DMS79 treated with DMSO at 0.1 percent for 48 hours (cell line): Measurements from ENCODE around the gene NUMB.
A peak's percentile ranks its signal among the peaks of the same experiment; 100 is the strongest.
"Not testable (repeated sequence)": the region's sequence is repeated elsewhere in the genome, so short reads cannot be mapped to it uniquely, and the experiment has no call there.

Experiments used
- DNase-seq: peaks from one replicate; lab custom pipeline; 2025; lab: John Stamatoyannopoulos, UW

Gene NUMB

GRCh38 chr14:73465823-73466532 lies 7.6 kb upstream of the NUMB start:
- no peak for DNase-seq

GRCh38 chr14:73463411-73463810 lies 5.1 kb upstream of the NUMB start:
- no peak for DNase-seq

- DNase-seq, result no peak
Measured at GRCh38 chr14:73462815-73463214, 4.5 kb upstream of the NUMB start.

DNA sequence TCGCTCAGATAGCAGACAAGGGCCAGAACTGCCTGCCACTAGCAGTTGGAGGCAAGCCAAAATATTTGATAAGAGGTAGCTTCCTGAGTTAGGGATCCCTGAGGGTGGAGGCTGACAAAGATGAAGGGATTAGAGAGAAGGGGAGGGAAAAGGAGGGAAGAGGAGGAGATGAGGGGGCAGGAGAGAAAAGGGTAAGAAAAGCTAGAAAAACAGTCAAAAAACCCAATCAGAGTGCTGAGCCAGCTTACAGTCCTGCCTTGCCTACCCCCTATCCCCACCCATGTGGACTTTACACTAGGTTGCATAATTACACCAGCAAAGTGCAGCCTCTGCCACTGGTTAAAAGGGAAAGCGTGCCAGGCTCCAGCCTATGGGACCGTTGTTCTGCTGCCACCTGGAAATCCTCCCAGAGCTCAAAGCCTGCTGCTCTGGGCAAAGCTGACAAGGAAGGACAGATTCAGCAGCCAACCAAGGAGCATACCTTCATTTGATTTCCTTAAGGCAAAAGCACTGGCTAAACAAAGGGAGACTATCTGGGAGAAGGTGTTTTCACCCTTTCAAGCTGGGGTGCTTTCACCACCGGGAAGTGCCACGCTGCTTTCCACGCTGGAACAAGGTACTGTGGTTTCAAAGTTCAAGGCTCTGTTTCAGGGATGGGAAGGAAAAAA lies 3.8 kb upstream of the NUMB start:
- DNase-seq, result peak; percentile 92

GRCh38 chr14:73461478-73462047 lies 3.2 kb upstream of the NUMB start:
- peak; percentile 86 for DNase-seq

GRCh38 chr14:73460691-73461127 lies 2.4 kb upstream of the NUMB start:
- DNase-seq, result peak; percentile 46

DNA sequence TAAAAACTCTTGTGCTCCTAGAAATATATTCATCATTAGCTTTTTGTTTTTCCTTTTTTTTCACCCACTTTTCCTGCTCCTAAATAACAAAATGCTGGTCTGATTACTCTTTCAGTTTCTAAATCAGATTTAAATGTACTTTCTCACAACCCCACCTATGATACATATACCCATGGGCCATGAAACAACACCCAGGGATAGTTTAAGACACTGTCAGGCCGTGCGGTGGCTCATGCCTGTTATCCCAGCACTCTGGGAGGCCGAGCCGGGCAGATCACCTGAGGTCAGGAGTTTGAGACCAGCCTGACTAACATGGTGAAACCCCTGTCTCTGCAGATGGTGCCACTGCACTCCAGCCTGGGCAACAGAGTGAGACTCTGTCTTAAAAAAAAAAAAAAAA lies 1.6 kb upstream of the NUMB start:
- DNase-seq, result no peak

- DNase-seq, result no peak
Measured at GRCh38 chr14:73457924-73458182, 493 bp downstream of the NUMB start.

GRCh38 chr14:73457041-73457923 lies 1.1 kb downstream of the NUMB start:
- peak; percentile 42 for DNase-seq

- no peak for DNase-seq
Measured at GRCh38 chr14:73455294-73455693, 3.1 kb downstream of the NUMB start.

DNA sequence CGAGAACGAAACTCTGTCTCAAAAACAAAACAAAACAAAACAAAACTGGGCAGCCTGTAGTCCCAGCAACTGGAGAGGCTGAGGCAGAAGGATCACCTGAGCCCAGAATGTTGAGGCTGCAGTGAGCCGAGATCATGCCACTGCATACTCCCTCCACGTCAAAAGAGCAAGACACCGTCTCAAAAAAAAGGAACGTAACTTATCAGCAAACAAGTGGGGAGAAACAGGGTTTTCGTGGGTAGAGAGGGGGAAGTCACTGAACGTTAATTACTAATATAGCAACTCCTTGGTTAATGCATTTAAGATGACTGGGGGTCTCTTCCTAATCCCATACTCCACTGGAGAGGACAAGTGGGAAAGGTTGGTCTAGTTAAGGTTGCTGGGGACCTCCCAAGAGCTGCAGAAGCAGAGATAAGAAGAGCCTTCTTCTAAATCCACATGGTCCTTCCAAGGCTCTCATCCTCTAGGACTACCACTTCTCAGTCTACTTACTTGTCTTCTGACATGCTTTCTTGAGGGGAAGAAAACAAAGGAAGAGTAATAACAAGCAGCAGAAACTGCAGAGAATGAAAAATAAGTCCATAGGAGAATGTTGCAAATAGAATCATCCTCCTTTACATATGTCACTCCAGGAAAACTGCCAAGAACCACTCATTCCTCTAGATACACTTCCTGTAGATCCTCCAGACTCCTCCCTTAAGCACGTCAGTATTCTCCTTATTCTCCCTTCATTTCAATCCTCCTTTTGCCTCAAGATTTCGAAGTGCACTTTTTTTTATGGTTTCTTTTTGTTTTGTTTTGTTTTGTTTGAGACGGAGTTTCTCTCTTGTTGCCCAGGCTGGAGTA lies 5.8 kb downstream of the NUMB start:
- DNase-seq, result no peak

DNA sequence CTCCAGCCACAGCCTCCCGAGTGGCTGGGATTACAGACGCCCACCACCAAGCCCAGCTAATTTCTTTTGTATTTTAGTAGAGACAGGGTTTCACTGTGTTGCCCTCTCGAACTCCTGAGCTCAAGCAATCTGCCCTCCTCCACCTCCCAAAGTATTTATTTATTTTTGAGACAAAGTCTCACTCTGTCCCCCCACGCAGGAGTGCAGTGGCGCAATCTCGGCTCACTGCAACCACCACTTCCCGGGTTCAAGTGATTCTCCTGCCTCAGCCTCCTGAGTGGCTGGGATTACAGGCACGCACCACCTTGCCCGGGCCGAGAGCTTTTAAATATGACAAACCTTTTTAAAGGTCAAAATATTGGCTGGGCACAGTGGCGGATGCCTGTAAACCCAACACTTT lies 14.6 kb downstream of the NUMB start:
- no peak for DNase-seq

GRCh38 chr14:73441286-73441685 lies 17.1 kb downstream of the NUMB start:
- no peak for DNase-seq

DNA sequence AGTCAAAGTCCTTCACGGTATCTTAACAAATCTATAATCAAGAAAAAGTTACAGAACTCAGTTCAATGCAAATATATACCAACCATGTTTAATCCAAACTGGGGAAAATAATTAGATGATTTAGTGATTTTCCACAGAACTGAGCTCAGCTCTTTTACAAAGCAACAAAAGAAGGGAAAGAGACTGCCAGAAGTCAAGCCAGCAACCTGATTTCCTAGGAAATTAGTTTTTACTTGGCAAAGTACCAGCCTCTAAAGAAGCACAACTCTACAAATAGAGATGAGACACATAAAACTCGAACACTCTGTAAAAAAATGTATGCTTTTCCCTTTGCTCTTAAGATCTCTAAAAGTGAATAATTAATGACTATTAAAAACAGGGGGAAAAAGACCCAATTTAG lies 19.4 kb downstream of the NUMB start:
- no peak for DNase-seq

- DNase-seq, result no peak
Measured at GRCh38 chr14:73437206-73437605, 21.1 kb downstream of the NUMB start.

- no peak for DNase-seq
Measured at GRCh38 chr14:73432124-73432523, 26.2 kb downstream of the NUMB start.

- no peak for DNase-seq
Measured at GRCh38 chr14:73428353-73428824, 30.0 kb downstream of the NUMB start.

DNA sequence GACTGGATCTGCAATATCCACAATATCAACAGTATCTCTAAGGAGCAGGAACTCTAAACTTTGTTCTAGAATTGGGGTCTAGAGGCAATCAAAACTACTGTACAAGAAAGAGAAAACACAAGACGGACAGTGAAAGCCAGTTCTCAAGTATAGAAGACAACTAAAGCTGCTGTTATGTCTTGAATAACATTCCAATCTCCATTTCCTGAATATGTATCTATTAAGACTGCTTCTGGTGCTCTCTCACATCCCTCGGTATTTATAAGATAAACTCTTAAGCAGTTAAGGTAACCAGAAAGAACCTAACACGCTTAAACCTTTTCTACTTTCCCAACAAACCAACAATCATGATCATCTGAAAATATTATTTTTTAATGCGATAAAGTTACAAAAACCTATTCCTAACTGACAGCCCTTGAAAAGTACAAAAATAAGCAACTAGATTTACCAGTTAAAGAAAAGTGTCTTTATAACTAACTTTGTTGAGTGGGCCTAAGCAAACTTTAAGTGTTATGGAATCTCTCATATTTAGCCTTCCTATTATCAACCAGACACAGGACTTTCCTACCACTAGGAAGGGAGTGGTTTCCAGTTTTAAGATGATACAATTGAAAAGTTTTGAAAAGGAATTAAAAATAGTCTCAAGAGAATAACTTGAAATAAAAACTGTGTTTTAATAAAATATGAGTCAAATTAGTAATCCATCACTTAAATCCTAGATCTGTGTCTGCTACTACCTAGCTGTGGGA lies 30.7 kb downstream of the NUMB start:
- no peak for DNase-seq

DNA sequence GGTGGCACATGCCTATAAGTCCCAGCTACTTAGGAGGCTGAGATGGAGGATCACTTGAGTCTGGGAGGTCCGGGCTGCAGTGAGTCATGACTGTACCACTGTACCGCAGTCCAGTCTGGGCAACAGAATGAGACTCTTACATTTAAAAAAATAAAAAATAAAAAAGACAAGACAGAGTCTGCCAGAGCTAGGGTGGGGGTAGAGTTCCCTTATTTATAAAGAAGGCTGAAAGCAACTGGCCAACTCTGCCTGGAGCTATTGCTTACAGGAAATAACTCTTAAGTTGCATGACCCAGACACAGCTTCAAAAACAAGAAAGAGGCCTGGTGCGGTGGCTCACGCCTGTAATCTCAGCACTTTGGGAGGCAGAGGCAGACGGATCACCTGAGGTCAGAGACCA lies 31.5 kb downstream of the NUMB start:
- no peak for DNase-seq

DNA sequence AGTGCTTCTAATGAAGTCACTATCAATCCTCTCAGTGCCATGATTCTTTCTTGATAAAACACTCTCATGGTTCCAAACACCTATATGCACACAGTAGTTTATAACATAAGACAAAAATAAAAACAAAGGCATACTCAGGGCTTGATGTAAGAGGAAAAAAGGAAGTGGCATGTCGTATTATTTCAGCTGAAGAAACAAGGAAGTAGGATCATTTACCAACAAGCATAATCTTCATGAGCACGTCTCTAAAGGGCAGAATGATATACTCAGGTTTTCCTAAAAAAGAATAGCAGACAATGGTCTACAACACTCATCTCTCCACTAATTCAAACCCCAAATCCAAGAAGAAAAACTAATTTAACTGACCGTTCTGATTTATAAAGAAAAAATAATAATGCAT lies 33.9 kb downstream of the NUMB start:
- no peak for DNase-seq

DNA sequence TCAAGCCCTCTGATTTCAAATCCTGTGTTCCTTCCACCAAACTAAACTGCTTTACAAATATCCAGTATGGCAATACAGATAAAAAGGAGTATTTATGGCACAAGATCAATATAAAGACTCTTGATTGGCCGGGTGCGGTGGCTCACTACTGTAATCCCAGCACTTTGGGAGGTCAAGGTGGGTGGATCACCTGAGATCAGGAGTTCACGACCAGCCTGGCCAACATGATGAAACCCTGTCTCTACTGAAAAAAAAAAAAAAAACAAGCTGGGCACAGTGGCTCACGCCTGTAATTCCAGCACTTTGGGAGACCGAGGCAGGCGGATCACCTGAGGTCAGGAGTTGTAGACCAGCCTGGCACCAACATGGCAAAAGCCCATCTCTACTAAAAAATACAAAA lies 35.3 kb downstream of the NUMB start:
- DNase-seq, result not testable (repeated sequence)
